K562 (cell line): ENCODE measurements around the gene CREB3L1. TPM values are rescaled to one million over a fixed set of nuclear protein-coding genes. Genes with fewer than 3 reads are reported as not detected.

Experiments used
- CBX2 ChIP-seq: fragments of 200-600 bp; sonication (generic); IDR thresholded peaks from one replicate; pipeline ENCODE4 v1.6.1; 2012; ENCODE audit warnings: mild to moderate bottlenecking, low read length, inconsistent platforms; ENCODE audit not compliant: insufficient read depth, poor library complexity, severe bottlenecking
- E2F5 ChIP-seq: sonication (generic); formaldehyde crosslinking; IDR thresholded peaks from 2 replicates; pipeline ENCODE4 v1.8.0; 2022; ENCODE audit warnings: mild to moderate bottlenecking, missing genetic modification reagents
- E2F6 ChIP-seq, 2 experiments: IDR thresholded peaks; 2 replicates each; pipeline ENCODE4 v1.6.1; 2011; ENCODE audit warnings: borderline replicate concordance in 1 of 2, control low read depth in 1 of 2, low read depth in 1 of 2, low read length in 1 of 2, mild to moderate bottlenecking in 1 of 2, mixed read lengths in 1 of 2, moderate library complexity in 1 of 2; ENCODE audit not compliant: insufficient read depth in 1 of 2, insufficient read length in 1 of 2, poor library complexity in 1 of 2, severe bottlenecking in 1 of 2; ENCODE audit errors: extremely low read depth in 1 of 2
- EGR1 ChIP-seq: fragments of 450-650 bp; conservative IDR thresholded peaks from 2 replicates; pipeline ENCODE4 v1.6.1; 2017; ENCODE audit warnings: mild to moderate bottlenecking
- GTF2F1 ChIP-seq: IDR thresholded peaks from 2 replicates; pipeline ENCODE4 v1.6.1; 2011; ENCODE audit warnings: low read depth, low read length, improper control_type of control experiment
- NEUROD1 ChIP-seq: fragments of 150-350 bp; IDR thresholded peaks from 2 replicates; pipeline ENCODE4 v1.6.1; 2014; ENCODE audit warnings: borderline replicate concordance, low read length, low read depth; ENCODE audit not compliant: partially characterized antibody
- NR4A1 ChIP-seq, 2 experiments: fragments of 250-450 bp in 1 of 2; fragments of 450-650 bp in 1 of 2; sonication (Bioruptor Pico) in 1 of 2; IDR thresholded peaks; 2 replicates each; pipeline versions ENCODE4 v1.4.0 to v1.6.1; 2016 to 2020; ENCODE audit warnings: mild to moderate bottlenecking in 2 of 2, missing compliant biosample characterization in 1 of 2, missing genetic modification characterization in 1 of 2, moderate library complexity in 1 of 2
- POLR2A ChIP-seq: fragments of 450-650 bp; conservative IDR thresholded peaks from 2 replicates; pipeline ENCODE4 v1.6.1; 2016
- RBM25 ChIP-seq: fragments of 200-400 bp; formaldehyde crosslinking; IDR thresholded peaks from 2 replicates; pipeline ENCODE4 v1.6.1; 2018; ENCODE audit warnings: low read length, low read depth, moderate library complexity; ENCODE audit not compliant: severe bottlenecking
- SP2 ChIP-seq: IDR thresholded peaks from 2 replicates; pipeline ENCODE4 v1.6.1; 2011; ENCODE audit warnings: mild to moderate bottlenecking, low read depth, low read length, moderate library complexity; ENCODE audit not compliant: poor library complexity, severe bottlenecking; ENCODE audit errors: extremely low read depth
- TOE1 ChIP-seq, 2 experiments: fragments of 450-650 bp in 1 of 2; sonication (generic) in 1 of 2; formaldehyde crosslinking in 1 of 2; IDR thresholded peaks; 2 replicates each; pipeline versions ENCODE4 v1.7.1 to v1.8.0; 2016 to 2022; ENCODE audit warnings: borderline replicate concordance in 2 of 2, mild to moderate bottlenecking in 2 of 2, antibody characterized with exemption in 1 of 2, inconsistent platforms in 1 of 2, low read depth in 1 of 2, missing genetic modification reagents in 1 of 2, moderate library complexity in 1 of 2
- ZNF766 ChIP-seq: fragments of 200-800 bp; sonication (Bioruptor generic); conservative IDR thresholded peaks from 2 replicates; pipeline ENCODE4 v1.6.1; 2016; ENCODE audit warnings: missing genetic modification characterization, missing compliant biosample characterization
- polyA plus RNA-seq, 8 experiments: library from polyadenylated mRNA; depleted of rRNA in 4 of 8; stranded (reverse) in 5 of 8; unstranded in 3 of 8; fragments of >200 nt; fragmentation: Nextera tagmentation in 2 of 8; fragmentation: Illumina TruSeq in 1 of 8; extraction: Ambion mirVana in 2 of 8; extraction: Trizol in 1 of 8; gene quantifications; 2 replicates each; pipeline versions ENCODE4 v1.2.1 to v1.2.3, GENCODE V29; 2011 to 2014; ENCODE audit warnings: inconsistent platforms in 1 of 8, missing spikeins in 1 of 8
- total RNA-seq, 7 experiments: library from RNA; depleted of rRNA in 6 of 7; stranded (reverse); fragments of >200 nt in 6 of 7; fragmentation: Illumina TruSeq in 2 of 7; extraction: Trizol in 2 of 7; gene quantifications; 2 replicates each; pipeline versions ENCODE4 v1.2.1 to v1.2.3, GENCODE V29; 2011 to 2021; ENCODE audit warnings: low replicate concordance in 1 of 7
- TF ChIP-seq, protein P1 (sequence below): sonication (generic); formaldehyde crosslinking; IDR thresholded peaks from 2 replicates; pipeline ENCODE4 v1.9.0; 2022; ENCODE audit warnings: mild to moderate bottlenecking, missing genetic modification reagents
- TF ChIP-seq, protein P2 (sequence below): fragments of 250-450 bp; sonication (Bioruptor Pico); IDR thresholded peaks from 2 replicates; pipeline ENCODE4 v1.9.0; 2021; ENCODE audit warnings: mild to moderate bottlenecking, inconsistent platforms
- TF ChIP-seq, protein P3 (sequence below): fragments of 450-650 bp; IDR thresholded peaks from 2 replicates; pipeline ENCODE4 v1.6.1; 2017; ENCODE audit warnings: antibody characterized with exemption, mild to moderate bottlenecking

The CREB3L1 gene
- total and polyA plus RNA-seq, 9 of the 15 experiments (the other 6 are each of a cell fraction or from before 2014, with no cell fraction given) = 1.2 to 27.6 (median 3.7) TPM

GRCh38 chr11:46295312-46296058 is 18.0 kb downstream of the CREB3L1 start (continued):
- TF ChIP-seq EGR1 = peak; percentile 75
- peak; percentile 52 for TF ChIP-seq SP2
- TF ChIP-seq, protein P1, sequence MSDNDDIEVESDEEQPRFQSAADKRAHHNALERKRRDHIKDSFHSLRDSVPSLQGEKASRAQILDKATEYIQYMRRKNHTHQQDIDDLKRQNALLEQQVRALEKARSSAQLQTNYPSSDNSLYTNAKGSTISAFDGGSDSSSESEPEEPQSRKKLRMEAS (CRISPR knock-in tag) = peak; percentile 59
- peak; percentile 78 for TF ChIP-seq POLR2A
- TF ChIP-seq GTF2F1 = peak; percentile 60; the same call in 1 of the 2 replicates
- TF ChIP-seq, protein P2, sequence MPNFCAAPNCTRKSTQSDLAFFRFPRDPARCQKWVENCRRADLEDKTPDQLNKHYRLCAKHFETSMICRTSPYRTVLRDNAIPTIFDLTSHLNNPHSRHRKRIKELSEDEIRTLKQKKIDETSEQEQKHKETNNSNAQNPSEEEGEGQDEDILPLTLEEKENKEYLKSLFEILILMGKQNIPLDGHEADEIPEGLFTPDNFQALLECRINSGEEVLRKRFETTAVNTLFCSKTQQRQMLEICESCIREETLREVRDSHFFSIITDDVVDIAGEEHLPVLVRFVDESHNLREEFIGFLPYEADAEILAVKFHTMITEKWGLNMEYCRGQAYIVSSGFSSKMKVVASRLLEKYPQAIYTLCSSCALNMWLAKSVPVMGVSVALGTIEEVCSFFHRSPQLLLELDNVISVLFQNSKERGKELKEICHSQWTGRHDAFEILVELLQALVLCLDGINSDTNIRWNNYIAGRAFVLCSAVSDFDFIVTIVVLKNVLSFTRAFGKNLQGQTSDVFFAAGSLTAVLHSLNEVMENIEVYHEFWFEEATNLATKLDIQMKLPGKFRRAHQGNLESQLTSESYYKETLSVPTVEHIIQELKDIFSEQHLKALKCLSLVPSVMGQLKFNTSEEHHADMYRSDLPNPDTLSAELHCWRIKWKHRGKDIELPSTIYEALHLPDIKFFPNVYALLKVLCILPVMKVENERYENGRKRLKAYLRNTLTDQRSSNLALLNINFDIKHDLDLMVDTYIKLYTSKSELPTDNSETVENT (CRISPR knock-in tag) = peak; percentile 36
- 0 out of 2 replicates have a peak, but pooled peaks have one; percentile 41 for TF ChIP-seq ZNF766 (CRISPR knock-in tag)
- peak; percentile 90 to 94 for TF ChIP-seq E2F6 (IDR thresholded peaks at IDR 0.05; ENCODE audit: borderline replicate concordance in 1 of 2, extremely low read depth in 1 of 2, insufficient read depth in 1 of 2, insufficient read length in 1 of 2, low read depth in 1 of 2, low read length in 1 of 2, poor library complexity in 1 of 2, severe bottlenecking in 1 of 2)
- TF ChIP-seq E2F5 = 0 out of 2 replicates have a peak, but pooled peaks have one; percentile 29
- peak; percentile 53; the same call in 1 of the 2 replicates for TF ChIP-seq NR4A1 (CRISPR knock-in tag; IDR thresholded peaks at IDR 0.05)
- TF ChIP-seq NR4A1 (tag; IDR thresholded peaks at IDR 0.05) = no peak
- peak; percentile 66 for TF ChIP-seq NEUROD1
- TF ChIP-seq TOE1 (IDR thresholded peaks at IDR 0.05; ENCODE audit: borderline replicate concordance) = peak; percentile 75; the same call in 1 of the 2 replicates
- TF ChIP-seq TOE1 (CRISPR knock-in tag; IDR thresholded peaks at IDR 0.05; ENCODE audit: borderline replicate concordance, low read depth) = no peak
- TF ChIP-seq, protein P3, sequence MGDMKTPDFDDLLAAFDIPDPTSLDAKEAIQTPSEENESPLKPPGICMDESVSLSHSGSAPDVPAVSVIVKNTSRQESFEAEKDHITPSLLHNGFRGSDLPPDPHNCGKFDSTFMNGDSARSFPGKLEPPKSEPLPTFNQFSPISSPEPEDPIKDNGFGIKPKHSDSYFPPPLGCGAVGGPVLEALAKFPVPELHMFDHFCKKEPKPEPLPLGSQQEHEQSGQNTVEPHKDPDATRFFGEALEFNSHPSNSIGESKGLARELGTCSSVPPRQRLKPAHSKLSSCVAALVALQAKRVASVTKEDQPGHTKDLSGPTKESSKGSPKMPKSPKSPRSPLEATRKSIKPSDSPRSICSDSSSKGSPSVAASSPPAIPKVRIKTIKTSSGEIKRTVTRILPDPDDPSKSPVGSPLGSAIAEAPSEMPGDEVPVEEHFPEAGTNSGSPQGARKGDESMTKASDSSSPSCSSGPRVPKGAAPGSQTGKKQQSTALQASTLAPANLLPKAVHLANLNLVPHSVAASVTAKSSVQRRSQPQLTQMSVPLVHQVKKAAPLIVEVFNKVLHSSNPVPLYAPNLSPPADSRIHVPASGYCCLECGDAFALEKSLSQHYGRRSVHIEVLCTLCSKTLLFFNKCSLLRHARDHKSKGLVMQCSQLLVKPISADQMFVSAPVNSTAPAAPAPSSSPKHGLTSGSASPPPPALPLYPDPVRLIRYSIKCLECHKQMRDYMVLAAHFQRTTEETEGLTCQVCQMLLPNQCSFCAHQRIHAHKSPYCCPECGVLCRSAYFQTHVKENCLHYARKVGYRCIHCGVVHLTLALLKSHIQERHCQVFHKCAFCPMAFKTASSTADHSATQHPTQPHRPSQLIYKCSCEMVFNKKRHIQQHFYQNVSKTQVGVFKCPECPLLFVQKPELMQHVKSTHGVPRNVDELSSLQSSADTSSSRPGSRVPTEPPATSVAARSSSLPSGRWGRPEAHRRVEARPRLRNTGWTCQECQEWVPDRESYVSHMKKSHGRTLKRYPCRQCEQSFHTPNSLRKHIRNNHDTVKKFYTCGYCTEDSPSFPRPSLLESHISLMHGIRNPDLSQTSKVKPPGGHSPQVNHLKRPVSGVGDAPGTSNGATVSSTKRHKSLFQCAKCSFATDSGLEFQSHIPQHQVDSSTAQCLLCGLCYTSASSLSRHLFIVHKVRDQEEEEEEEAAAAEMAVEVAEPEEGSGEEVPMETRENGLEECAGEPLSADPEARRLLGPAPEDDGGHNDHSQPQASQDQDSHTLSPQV = peak; percentile 47; the same call in 1 of the 2 replicates
- no peak for TF ChIP-seq CBX2
- TF ChIP-seq RBM25 = peak; percentile 94
